HS-5 (cell line): ENCODE measurements around the gene MOSPD3.

Experiments used
- DNase-seq: peaks from one replicate; pipeline ENCODE4 v3.0.0-alpha.2; 2012; ENCODE audit warnings: low read depth

The MOSPD3 gene

GRCh38 chr7:100595188-100595587 lies 17.2 kb upstream of the MOSPD3 start:
- DNase-seq: no peak

GRCh38 chr7:100598425-100598824 lies 13.9 kb upstream of the MOSPD3 start:
- no peak for DNase-seq

- no peak for DNase-seq
Observed at GRCh38 chr7:100599911-100600729, 12.2 kb upstream of the MOSPD3 start.

- DNase-seq: no peak
Observed at GRCh38 chr7:100600730-100601038, 11.7 kb upstream of the MOSPD3 start.

- DNase-seq: no peak
Observed at GRCh38 chr7:100602889-100603725, 9.2 kb upstream of the MOSPD3 start.

GRCh38 chr7:100603726-100604027 lies 8.7 kb upstream of the MOSPD3 start:
- DNase-seq: no peak

GRCh38 chr7:100604028-100604975 lies 8.0 kb upstream of the MOSPD3 start:
- no peak for DNase-seq

GRCh38 chr7:100604976-100605911 lies 7.1 kb upstream of the MOSPD3 start:
- DNase-seq: no peak

GRCh38 chr7:100606313-100606712 lies 6.0 kb upstream of the MOSPD3 start:
- DNase-seq: no peak

GRCh38 chr7:100607111-100607510 lies 5.2 kb upstream of the MOSPD3 start:
- DNase-seq: no peak

GRCh38 chr7:100609958-100610357 lies 2.4 kb upstream of the MOSPD3 start:
- DNase-seq: no peak

GRCh38 chr7:100612730-100613390 lies 520 bp downstream of the MOSPD3 start:
- DNase-seq: no peak

GRCh38 chr7:100613412-100614175 lies 1.3 kb downstream of the MOSPD3 start:
- no peak for DNase-seq

GRCh38 chr7:100614308-100614861 lies 2.0 kb downstream of the MOSPD3 start:
- DNase-seq: no peak

GRCh38 chr7:100620239-100620638 lies 7.9 kb downstream of the MOSPD3 start:
- no peak for DNase-seq

- DNase-seq: no peak
Observed at GRCh38 chr7:100620804-100621203, 8.5 kb downstream of the MOSPD3 start.

- no peak for DNase-seq
Observed at GRCh38 chr7:100621554-100621953, 9.2 kb downstream of the MOSPD3 start.

- no peak for DNase-seq
Observed at GRCh38 chr7:100623951-100624824, 11.8 kb downstream of the MOSPD3 start.

- DNase-seq: no peak
Observed at GRCh38 chr7:100626055-100626454, 13.7 kb downstream of the MOSPD3 start.
